ENCODE data around the gene CEP89. TPM values are rescaled to one million over a fixed set of nuclear protein-coding genes. Genes with fewer than 3 reads are reported as not detected.

The CEP89 gene
- total RNA-seq, 2 donors from 2014 or later, result 19.3 to 20.6 TPM

DNA sequence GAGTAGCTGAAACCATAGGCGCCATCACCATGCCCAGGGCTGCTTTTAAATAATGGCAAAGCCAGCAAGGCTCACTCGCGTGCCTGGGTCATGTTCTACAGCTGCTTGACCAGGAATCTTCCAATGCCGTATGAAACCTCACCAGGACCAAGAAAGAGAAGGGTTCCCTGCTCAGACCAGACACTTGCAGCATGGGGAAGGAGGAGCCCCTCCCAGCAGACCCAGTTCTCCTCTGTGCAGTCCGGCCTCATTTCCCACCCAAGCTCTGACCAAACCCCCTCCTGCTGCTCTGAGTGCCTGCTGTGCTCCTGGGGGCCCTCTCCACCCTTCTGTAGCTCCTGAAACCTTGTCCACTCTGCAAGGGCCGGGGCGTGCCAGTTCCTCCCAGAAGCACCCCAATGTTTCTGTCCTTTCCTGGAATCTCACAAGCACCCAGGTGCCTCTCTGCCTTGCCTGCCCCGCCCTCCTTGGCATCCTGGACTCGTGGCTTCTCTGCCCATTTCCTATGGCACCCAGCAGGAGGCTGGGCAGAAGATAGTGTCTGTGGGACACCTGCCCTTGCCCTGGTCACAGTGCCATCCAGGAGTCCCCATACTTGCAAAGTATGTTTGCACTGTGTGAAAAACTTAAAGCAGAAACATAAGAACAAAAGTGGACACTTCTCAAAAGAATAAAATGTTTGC lies 95.4 kb downstream of the CEP89 start:
- Histone ChIP-seq H3K4me3 (no peak overlapping the region), H3K36me3 (no peaks in the 10 kb centered on the region), H3K4me1 (replicated peaks) (no peaks in the 10 kb centered on the region), H3K9me3 (no peaks in the 10 kb centered on the region), H3K27ac (no peak overlapping the region), H3K27me3 (replicated peaks; ENCODE audit: insufficient read depth) (no peaks in the 10 kb centered on the region)
- DNase-seq (ENCODE audit: low spot score), result no peak
- intact Hi-C loops (cut with DNase I), result no loop called here
- 84% methylated on average over 9 of the region's 9 CpGs for WGBS
- TF ChIP-seq POLR2AphosphoS5 (IDR thresholded peaks at IDR 0.05), result no peak
- TF ChIP-seq, protein P1, sequence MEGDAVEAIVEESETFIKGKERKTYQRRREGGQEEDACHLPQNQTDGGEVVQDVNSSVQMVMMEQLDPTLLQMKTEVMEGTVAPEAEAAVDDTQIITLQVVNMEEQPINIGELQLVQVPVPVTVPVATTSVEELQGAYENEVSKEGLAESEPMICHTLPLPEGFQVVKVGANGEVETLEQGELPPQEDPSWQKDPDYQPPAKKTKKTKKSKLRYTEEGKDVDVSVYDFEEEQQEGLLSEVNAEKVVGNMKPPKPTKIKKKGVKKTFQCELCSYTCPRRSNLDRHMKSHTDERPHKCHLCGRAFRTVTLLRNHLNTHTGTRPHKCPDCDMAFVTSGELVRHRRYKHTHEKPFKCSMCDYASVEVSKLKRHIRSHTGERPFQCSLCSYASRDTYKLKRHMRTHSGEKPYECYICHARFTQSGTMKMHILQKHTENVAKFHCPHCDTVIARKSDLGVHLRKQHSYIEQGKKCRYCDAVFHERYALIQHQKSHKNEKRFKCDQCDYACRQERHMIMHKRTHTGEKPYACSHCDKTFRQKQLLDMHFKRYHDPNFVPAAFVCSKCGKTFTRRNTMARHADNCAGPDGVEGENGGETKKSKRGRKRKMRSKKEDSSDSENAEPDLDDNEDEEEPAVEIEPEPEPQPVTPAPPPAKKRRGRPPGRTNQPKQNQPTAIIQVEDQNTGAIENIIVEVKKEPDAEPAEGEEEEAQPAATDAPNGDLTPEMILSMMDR (IDR thresholded peaks at IDR 0.05), result no peak
- TF ChIP-seq POLR2A (IDR thresholded peaks at IDR 0.05), result no peak

DNA sequence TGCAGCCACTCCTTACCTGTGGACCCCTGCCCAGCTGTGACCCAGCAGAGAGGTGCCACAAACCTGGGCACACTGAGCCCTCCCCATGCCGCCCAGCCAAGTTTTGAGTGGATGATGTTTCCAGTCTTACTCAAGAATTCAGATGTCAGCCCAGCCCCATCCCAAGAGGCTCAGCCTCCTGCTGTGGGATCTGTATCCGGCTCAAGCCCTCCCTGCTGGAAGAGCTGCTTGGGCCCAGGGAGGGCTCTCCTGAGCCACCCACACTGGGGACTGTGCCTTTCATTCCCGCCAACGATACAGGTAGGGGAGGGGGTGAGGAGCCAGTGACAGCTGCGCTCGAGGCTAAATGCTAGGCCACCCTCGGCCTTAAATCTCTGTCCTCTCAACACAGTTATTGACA lies 96.3 kb downstream of the CEP89 start:
- intact Hi-C loops (cut with DNase I), result no loop called here
- Histone ChIP-seq H3K27me3 (replicated peaks; ENCODE audit: insufficient read depth) (no peaks in the 10 kb centered on the region), H3K4me1 (replicated peaks) (no peaks in the 10 kb centered on the region), H3K9me3 (no peaks in the 10 kb centered on the region), H3K27ac (no peak overlapping the region), H3K36me3 (no peaks in the 10 kb centered on the region), H3K4me3 (no peak overlapping the region)
- TF ChIP-seq POLR2AphosphoS5 (IDR thresholded peaks at IDR 0.05) (no peak), POLR2A (IDR thresholded peaks at IDR 0.05) (no peak)
- TF ChIP-seq, protein P1 (IDR thresholded peaks at IDR 0.05), result no peak
- no peak for DNase-seq (ENCODE audit: low spot score)
- 87% methylated on average over 7 of the region's 7 CpGs for WGBS

DNA sequence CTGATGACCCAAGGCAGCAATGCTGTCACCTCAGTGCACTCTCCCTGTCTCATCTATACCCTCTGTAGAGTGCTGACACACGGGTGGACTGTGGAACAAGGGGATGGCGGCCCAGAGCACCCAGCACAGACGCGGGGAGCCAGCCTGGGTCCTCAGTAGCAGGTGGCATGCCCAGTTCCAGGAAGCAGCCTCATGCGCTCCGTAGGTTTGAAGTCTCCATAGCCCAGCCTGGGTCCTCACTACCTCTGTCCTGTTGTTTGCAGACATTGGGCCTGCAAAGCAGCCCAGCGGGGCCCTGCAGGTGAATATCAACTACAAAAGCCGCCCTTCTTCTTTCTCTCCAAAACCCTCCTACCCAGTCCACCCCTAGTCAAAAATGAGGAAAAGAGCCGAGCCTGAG lies 97.2 kb downstream of the CEP89 start:
- no peak for DNase-seq (ENCODE audit: low spot score)
- H3K27ac ChIP-seq, result no peak overlapping the region
- H3K9me3 ChIP-seq, result no peaks in the 10 kb centered on the region
- TF ChIP-seq, protein P1 (IDR thresholded peaks at IDR 0.05), result no peak
- TF ChIP-seq POLR2A (IDR thresholded peaks at IDR 0.05), result no peak
- no peak for TF ChIP-seq POLR2AphosphoS5 (IDR thresholded peaks at IDR 0.05)
- H3K4me1 ChIP-seq (replicated peaks), result no peaks in the 10 kb centered on the region
- H3K27me3 ChIP-seq (replicated peaks; ENCODE audit: insufficient read depth), result no peaks in the 10 kb centered on the region
- no peaks in the 10 kb centered on the region for H3K36me3 ChIP-seq
- intact Hi-C loops (cut with DNase I), result no loop called here
- no peak overlapping the region for H3K4me3 ChIP-seq
- 88% methylated on average over 8 of the region's 9 CpGs for WGBS

DNA sequence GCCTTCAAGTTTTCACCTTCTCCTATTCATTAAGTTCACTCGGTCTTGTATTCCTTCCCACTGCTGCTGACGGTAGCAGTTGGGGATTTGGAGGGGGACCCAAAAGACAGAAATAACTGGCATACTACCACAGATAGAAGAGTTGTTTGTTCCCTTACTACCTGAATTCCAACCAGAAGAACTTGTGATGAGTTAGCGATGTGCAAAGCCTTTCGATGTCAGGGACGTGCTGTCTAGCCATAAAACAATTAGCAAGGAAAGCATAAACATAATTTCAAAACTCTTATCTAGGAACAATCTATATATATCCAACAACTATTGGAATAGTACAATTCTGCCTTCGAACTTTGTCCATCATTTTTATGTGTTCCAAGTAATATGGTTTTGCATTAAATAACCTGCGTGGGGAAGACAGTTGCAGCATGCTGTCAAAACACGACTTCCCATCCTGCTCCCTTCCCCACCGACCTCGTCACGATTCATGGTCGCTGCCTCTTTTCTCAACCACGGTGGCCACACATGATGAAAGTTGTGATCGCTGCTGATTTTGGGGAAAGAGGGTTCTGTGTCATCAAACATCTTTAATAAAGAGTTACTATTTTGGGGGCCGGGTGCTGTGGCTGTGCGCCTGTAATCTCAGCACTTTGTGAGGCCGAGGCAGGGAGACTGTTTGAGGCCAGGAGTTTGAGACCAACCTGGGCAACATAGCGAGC lies 98.4 kb downstream of the CEP89 start:
- H3K4me1 ChIP-seq (replicated peaks), result no peaks in the 10 kb centered on the region
- no peaks in the 10 kb centered on the region for H3K36me3 ChIP-seq
- no peaks in the 10 kb centered on the region for H3K9me3 ChIP-seq
- DNase-seq (ENCODE audit: low spot score), result no peak
- TF ChIP-seq POLR2AphosphoS5 (IDR thresholded peaks at IDR 0.05), result no peak
- TF ChIP-seq, protein P1 (IDR thresholded peaks at IDR 0.05), result no peak
- no peak for TF ChIP-seq POLR2A (IDR thresholded peaks at IDR 0.05)
- 79% methylated on average over 18 of the region's 18 CpGs for WGBS
- H3K4me3 ChIP-seq, result no peak overlapping the region
- intact Hi-C loops (cut with DNase I), result no loop called here
- H3K27me3 ChIP-seq (replicated peaks; ENCODE audit: insufficient read depth), result no peaks in the 10 kb centered on the region
- no peak overlapping the region for H3K27ac ChIP-seq

DNA sequence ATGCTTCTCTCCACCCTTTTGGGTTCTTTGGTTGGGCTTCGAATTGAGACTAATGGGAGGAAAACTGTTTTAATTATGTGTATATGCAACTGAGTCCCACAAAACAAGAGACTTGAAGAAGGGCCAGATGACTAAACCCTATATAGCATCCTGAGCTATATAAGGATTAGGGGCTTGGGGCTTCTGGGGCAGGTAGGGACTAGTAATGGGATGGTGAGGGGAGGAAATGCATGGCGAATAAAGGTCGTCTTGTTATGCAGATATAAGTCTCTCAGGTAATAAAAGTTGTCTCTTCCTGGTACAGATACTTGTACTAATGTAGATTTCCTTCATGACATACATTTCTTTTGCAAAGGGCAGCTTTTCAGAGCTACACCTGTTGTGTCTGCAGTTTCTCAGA lies 99.4 kb downstream of the CEP89 start:
- DNase-seq (ENCODE audit: low spot score), result no peak
- H3K4me3 ChIP-seq, result no peak overlapping the region
- no peaks in the 10 kb centered on the region for H3K4me1 ChIP-seq (replicated peaks)
- no peaks in the 10 kb centered on the region for H3K27me3 ChIP-seq (replicated peaks; ENCODE audit: insufficient read depth)
- H3K9me3 ChIP-seq, result no peaks in the 10 kb centered on the region
- 81% methylated on average over 3 of the region's 3 CpGs for WGBS
- no peaks in the 10 kb centered on the region for H3K36me3 ChIP-seq
- H3K27ac ChIP-seq, result no peak overlapping the region
- intact Hi-C loops (cut with DNase I), result no loop called here
- TF ChIP-seq POLR2A (IDR thresholded peaks at IDR 0.05), result no peak
- no peak for TF ChIP-seq POLR2AphosphoS5 (IDR thresholded peaks at IDR 0.05)
